CD4-positive, alpha-beta T cell (primary cell): Measurements from ENCODE around the gene KCNQ1OT1. TPM values are rescaled to one million over a fixed set of nuclear protein-coding genes. Genes with fewer than 3 reads are reported as not detected.

ENCODE experiments used
- ATAC-seq: fragments of 200-7000 bp; cut with Tn5 transposase; one replicate; pipeline ENCODE4 v1.10.0; 2022; ENCODE audit warnings: mild to moderate bottlenecking; ENCODE audit not compliant: poor library complexity
- CTCF ChIA-PET: fragments of 350-600 bp; sonication (Branson Sonifier 250); formaldehyde crosslinking; loops from one replicate; lab custom pipeline; 2021; ENCODE audit warnings: antibody characterized with exemption, inconsistent platforms; lab: Charles Lee
- POLR2A ChIA-PET: fragments of 350-600 bp; sonication (Branson Sonifier 250); formaldehyde crosslinking; loops from one replicate; lab custom pipeline; 2021; ENCODE audit warnings: antibody characterized with exemption, inconsistent platforms; lab: Charles Lee
- DNase-seq, 14 experiments: peaks; one replicate each; pipeline ENCODE4 v3.0.0-alpha.2; 2013 to 2020; ENCODE audit warnings: mixed read lengths in 2 of 14
- H3K27ac ChIP-seq, 2 donors: one replicate each; pipeline versions ENCODE4 v1.5.1 to v1.7.0; 2013; ENCODE audit warnings: low read length in 2 of 2, low read depth in 1 of 2, mild to moderate bottlenecking in 1 of 2
- H3K27me3 ChIP-seq, 2 experiments: 1 replicate in 1 of 2; 2 replicates in 1 of 2; pipeline versions ENCODE4 v1.6.1 to v1.7.0; 2013; ENCODE audit warnings: low read length in 2 of 2, control low read depth in 1 of 2, mild to moderate bottlenecking in 1 of 2, moderate library complexity in 1 of 2; ENCODE audit not compliant: insufficient read depth in 2 of 2, control insufficient read depth in 1 of 2
- H3K36me3 ChIP-seq: one replicate; pipeline ENCODE4 v1.6.1; 2013; ENCODE audit warnings: low read length, control low read depth; ENCODE audit not compliant: insufficient read depth
- H3K4me1 ChIP-seq: one replicate; pipeline ENCODE4 v1.6.1; 2013; ENCODE audit warnings: low read length, control low read depth; ENCODE audit not compliant: insufficient read depth
- H3K4me3 ChIP-seq: one replicate; pipeline ENCODE4 v1.5.1; 2013; ENCODE audit warnings: mild to moderate bottlenecking, low read length, moderate library complexity
- H3K9me3 ChIP-seq, 2 experiments: 1 replicate in 1 of 2; 2 replicates in 1 of 2; pipeline versions ENCODE4 v1.6.1 to v1.7.0; 2013; ENCODE audit warnings: low read length in 2 of 2, mild to moderate bottlenecking in 2 of 2, control low read depth in 1 of 2, moderate library complexity in 1 of 2; ENCODE audit not compliant: control insufficient read depth in 1 of 2, insufficient read depth in 1 of 2
- H3K27ac Mint-ChIP-seq: one replicate; pipeline ENCODE4 v1.8.0; 2020; ENCODE audit warnings: mixed read lengths
- H3K27me3 Mint-ChIP-seq: one replicate; pipeline ENCODE4 v1.8.0; 2021; ENCODE audit warnings: mixed read lengths
- H3K36me3 Mint-ChIP-seq: one replicate; pipeline ENCODE4 v1.8.0; 2021; ENCODE audit warnings: low read depth, mixed read lengths
- H3K4me1 Mint-ChIP-seq: one replicate; pipeline ENCODE4 v1.8.0; 2021; ENCODE audit warnings: low read depth, mixed read lengths
- H3K4me3 Mint-ChIP-seq: one replicate; pipeline ENCODE4 v1.8.0; 2020; ENCODE audit warnings: mild to moderate bottlenecking, mixed read lengths
- H3K9me3 Mint-ChIP-seq: one replicate; pipeline ENCODE4 v1.8.0; 2020; ENCODE audit warnings: mixed read lengths
- CTCF ChIP-seq: fragments of 200-600 bp; IDR thresholded peaks from one replicate; pipeline ENCODE4 v1.8.0; 2022; ENCODE audit warnings: antibody characterized with exemption, mild to moderate bottlenecking
- intact Hi-C, 2 experiments: fragments of 100-400 bp; cut with DNase I in 1 of 2; cut with micrococcal nuclease in 1 of 2; formaldehyde crosslinking; loops; one replicate each; pipeline versions ENCODE4 v1.15.1 to v1.9.0; 2023 to 2025; cut with DNase I, micrococcal nuclease
- total RNA-seq, 174 experiments: library from RNA in 2 of 174; stranded (reverse) in 2 of 174; gene quantifications; one replicate each; pipeline ENCODE4 v1.2.3 and lab custom pipeline; 2021 to 2026

Gene KCNQ1OT1
- total RNA-seq, 2 experiments from 2014 or later, result 0.17 to 0.22 TPM

- no peak overlapping the region for H3K27ac ChIP-seq
Observed at GRCh38 chr11:2708151-2708581, 8.4 kb upstream of the KCNQ1OT1 start.

DNA sequence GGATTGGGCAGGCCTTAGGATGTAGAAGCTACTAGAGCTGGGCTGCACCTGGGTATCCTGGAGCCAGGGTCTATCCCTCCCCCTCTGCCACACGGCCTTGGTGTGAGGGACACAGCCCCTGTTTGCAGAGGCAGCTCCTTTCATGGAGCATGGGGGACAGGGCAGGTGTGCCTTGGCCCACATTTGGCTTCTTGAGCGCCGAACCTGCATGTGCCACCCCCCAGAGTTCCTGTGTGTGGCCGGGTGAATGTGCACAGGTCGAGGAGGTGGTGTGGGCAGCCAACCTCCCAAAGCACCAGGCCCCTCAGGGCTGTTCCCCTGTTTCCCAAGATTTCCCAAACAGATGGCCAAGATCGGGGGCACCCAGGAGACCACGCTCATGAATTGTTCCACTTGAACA, 7.9 kb upstream of the KCNQ1OT1 start:
- Histone ChIP-seq H3K4me1 (no peaks in the 10 kb centered on the region), H3K27ac (no peak overlapping the region), H3K36me3 (no peaks in the 10 kb centered on the region), H3K4me3 (no peak overlapping the region), H3K27me3 (no peaks in the 10 kb centered on the region), H3K9me3 (peaks cover 0 to 43% of the 10 kb centered on the region in 2 experiments)
- no peak for DNase-seq
- H3K9me3 Mint-ChIP-seq, result no peaks in the 10 kb centered on the region
- no peaks in the 10 kb centered on the region for H3K27me3 Mint-ChIP-seq
- H3K36me3 Mint-ChIP-seq, result peaks cover 43% of the 10 kb centered on the region
- H3K4me3 Mint-ChIP-seq, result no peak overlapping the region
- H3K27ac Mint-ChIP-seq, result no peak overlapping the region
- CTCF ChIA-PET, result no interaction called here
- no peak for ATAC-seq
- no peaks in the 10 kb centered on the region for H3K4me1 Mint-ChIP-seq
- intact Hi-C loops, result no loop called here
- TF ChIP-seq CTCF, result no peak
- POLR2A ChIA-PET, result no interaction called here

More at GRCh38 chr11:2708151-2708581, 8.4 kb upstream of the KCNQ1OT1 start:
- Histone ChIP-seq H3K9me3 (peaks cover 0 to 43% of the 10 kb centered on the region in 2 experiments), H3K4me3 (no peak overlapping the region), H3K36me3 (no peaks in the 10 kb centered on the region), H3K4me1 (no peaks in the 10 kb centered on the region), H3K27me3 (no peaks in the 10 kb centered on the region)
- H3K36me3 Mint-ChIP-seq, result peaks cover 43% of the 10 kb centered on the region
- no peak overlapping the region for H3K27ac Mint-ChIP-seq
- H3K9me3 Mint-ChIP-seq, result no peaks in the 10 kb centered on the region
- ChIA-PET CTCF (no interaction called here), POLR2A (no interaction called here)
- no peaks in the 10 kb centered on the region for H3K27me3 Mint-ChIP-seq
- no peak for TF ChIP-seq CTCF
- no peak overlapping the region for H3K4me3 Mint-ChIP-seq
- no peak for DNase-seq
- no peaks in the 10 kb centered on the region for H3K4me1 Mint-ChIP-seq
- intact Hi-C loops, result no loop called here
- no peak for ATAC-seq

- H3K36me3 Mint-ChIP-seq, result peaks cover 48% of the 10 kb centered on the region
- H3K9me3 ChIP-seq, result peaks cover 0 to 41% of the 10 kb centered on the region in 2 experiments
- H3K27me3 Mint-ChIP-seq, result no peaks in the 10 kb centered on the region
- H3K4me3 ChIP-seq, result no peak overlapping the region
- DNase-seq, result no peak
- intact Hi-C loops, result no loop called here
- H3K27ac Mint-ChIP-seq, result no peak overlapping the region
- POLR2A ChIA-PET, result no interaction called here
- no peaks in the 10 kb centered on the region for H3K4me1 Mint-ChIP-seq
- no peak for ATAC-seq
- H3K9me3 Mint-ChIP-seq, result no peaks in the 10 kb centered on the region
- H3K36me3 ChIP-seq, result no peaks in the 10 kb centered on the region
- H3K27me3 ChIP-seq, result no peaks in the 10 kb centered on the region
- no peak overlapping the region for H3K4me3 Mint-ChIP-seq
- no peak for TF ChIP-seq CTCF
- peaks cover under 1% of the 10 kb centered on the region for H3K4me1 ChIP-seq
- H3K27ac ChIP-seq, result no peak overlapping the region
- CTCF ChIA-PET, result no interaction called here
Observed at GRCh38 chr11:2706321-2706720, 6.5 kb upstream of the KCNQ1OT1 start.
